GM18868 (cell line): ENCODE measurements around the gene ARHGAP24.
"Not testable (repeated sequence)": the region's sequence is repeated elsewhere in the genome, so short reads cannot be mapped to it uniquely, and the experiment has no call there.

Source experiments
- ATAC-seq: cut with Tn5 transposase; IDR thresholded peaks from one replicate; pipeline ENCODE4 v1.9.1; 2021; ENCODE audit warnings: mild to moderate bottlenecking, moderate library complexity; ENCODE audit not compliant: unreplicated experiment

The ARHGAP24 gene

DNA sequence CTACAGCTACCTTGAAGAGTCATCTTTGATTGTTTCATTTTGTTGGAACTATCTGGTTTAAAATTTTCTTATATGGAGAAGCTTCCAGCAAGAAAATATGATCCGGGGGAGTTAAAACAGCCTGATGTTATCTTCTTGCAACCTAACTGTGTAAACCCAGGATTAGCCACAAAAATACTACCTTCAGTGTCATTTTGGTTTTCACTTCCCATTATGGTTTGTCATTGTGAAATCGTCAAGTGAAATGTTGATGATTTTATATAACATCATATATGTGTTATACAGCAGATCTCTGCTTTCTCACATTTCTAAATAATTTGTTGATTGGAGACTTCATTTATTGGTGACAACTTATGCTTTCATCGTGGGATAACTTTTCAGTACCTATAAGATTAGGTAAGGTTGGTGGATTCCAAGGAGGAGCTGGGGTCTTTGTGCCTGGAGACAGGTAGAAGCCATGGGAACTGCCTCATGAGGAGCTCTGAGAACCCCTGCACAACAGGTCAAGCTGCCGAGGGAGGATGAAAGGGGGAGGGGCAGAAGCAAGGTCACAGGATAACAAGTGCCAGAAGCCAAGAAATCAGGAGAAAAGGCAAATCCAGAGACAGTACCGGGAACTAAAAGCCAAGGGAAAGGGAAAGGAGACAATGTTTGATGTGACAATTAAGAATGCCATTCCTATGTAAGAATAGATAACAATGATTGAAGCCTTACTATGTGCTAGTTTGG, 7.2 kb downstream of the ARHGAP24 start:
- peak; percentile 49 for ATAC-seq

DNA sequence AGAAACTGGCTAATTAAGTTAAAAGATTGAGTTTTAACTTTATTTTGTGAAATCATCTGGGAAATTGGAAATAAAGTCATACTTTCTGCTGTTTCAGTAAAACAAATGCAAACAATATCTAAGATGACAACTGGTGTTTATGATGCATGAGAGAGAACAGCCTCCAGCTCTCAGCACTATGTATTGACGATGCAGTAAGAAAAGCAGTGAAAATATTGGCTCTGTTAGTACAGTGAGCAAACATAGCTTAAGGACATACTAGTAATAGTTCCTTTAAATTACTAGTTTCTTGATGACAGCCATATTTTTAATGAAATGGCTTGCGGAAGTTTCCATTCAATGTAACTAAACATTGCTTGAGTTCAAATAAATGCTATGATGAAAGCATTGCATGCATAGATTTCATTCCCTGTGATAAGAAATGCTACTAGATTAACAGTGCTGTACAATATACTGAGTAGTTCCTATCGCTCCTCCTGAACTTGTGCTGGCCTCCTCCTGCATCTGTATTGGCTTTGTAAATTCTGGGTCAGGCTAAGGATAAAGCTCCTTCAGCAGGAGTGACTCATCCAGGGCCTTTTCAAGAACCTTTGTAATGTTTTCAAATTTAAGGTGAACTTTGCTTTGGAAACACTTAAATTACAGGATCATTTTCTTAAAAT, 11.6 kb downstream of the ARHGAP24 start:
- no peak for ATAC-seq

DNA sequence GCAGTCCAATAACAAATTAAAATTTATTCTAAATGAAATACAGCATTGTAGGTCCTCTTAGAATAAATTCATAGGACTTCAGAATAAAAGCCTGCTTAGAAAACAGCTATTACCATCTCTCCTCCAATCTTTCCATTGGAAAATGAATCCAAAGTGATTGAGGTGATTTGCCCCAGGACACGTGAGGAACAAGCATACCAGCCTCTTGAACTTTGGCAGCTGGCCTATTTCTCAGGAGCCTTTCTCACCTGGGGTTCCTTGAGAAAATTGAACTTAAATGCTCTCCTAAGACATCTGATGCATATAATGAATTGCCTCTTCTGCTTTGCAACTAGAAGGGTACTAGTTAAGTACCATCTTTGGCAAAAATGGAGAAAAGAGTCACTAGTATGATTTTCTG, 13.5 kb downstream of the ARHGAP24 start:
- no peak for ATAC-seq

DNA sequence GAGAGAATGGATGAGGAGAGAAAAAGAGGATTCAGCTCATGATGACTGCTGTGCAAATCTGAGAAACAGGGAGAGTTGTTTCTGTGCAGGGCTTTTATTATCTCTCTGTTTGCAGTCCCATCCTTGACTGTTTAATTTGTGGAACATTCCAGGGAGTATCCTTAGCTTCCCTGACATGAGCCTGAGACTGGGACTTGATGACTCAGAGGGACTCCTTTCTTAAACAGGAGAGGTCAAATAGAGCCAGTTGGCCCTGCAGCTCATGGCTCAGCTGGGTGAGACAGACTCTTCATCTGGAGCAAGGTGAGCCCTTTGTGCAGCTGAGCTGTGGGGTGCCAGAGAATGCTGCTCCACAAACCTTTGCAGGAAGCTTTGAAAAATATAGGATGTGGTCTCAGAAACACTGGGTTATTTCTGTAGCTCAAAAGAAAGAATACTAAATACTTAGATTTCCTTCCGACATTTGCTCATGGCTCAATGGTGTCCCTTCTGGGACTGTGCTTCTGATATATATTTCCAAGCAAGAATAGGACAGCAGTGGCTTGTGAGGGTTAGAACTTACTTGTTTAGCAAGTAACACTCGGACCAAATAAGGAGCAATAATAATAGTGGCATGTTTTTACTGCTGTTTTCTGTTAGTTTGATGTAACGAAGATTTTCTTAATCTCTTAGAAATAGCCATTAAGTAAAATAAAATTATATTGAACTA, 14.5 kb downstream of the ARHGAP24 start:
- ATAC-seq: no peak

DNA sequence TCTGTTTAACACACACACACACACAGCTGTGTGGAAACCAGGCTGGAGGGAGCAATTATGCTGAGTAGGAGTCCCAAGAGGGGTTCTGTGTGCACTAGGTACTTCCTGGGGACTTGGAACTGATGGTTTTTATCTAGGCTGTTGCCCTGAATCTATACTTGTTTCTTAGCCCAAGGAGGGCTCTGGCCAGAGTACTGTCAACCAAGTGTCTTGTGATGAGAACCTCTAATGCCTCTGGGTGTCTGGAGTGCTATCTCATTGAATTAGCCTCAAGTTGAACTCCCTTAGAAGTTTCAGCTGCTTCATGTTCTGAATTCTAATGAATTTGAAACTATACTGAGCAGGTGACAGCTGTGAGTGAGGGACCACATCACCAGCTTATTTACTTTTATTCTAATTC, 16.6 kb downstream of the ARHGAP24 start:
- peak; percentile 93 for ATAC-seq

DNA sequence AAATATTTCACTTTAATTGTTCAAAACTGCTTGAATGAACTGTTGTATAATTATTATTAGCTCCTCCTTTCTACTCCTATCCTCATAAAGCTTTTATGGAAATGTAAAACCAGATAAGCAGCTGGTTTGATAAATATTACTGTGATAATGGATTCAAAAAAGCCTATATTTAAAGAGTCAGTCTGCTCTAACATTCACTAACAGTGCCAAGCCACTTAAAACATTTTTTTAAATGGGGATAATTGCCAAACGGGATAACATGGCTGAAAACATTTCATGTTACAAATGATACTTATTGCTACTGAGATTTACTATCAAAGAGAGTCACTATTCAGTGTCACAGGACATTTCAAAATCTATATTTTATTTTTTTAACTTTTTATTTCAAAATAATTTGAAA, 17.4 kb downstream of the ARHGAP24 start:
- ATAC-seq: no peak

DNA sequence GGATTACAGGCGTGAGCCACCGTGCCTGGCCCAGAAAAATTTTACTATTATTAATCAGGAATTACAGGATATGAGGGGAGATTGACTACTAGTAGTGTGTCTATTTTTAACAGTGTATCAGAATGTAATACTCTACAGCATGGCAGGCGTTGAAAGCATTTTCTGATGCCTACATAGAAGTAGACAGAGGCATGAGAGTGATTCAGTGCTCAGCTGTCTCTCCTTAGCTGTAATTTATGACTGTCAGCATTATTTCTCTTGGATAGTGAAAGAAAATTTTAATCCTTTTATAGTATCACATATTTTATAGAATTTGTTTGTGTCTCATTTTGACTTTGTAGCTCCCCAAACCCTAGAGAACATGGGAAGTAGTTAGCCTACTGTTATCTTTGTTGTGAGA, 20.7 kb downstream of the ARHGAP24 start:
- ATAC-seq: no peak

DNA sequence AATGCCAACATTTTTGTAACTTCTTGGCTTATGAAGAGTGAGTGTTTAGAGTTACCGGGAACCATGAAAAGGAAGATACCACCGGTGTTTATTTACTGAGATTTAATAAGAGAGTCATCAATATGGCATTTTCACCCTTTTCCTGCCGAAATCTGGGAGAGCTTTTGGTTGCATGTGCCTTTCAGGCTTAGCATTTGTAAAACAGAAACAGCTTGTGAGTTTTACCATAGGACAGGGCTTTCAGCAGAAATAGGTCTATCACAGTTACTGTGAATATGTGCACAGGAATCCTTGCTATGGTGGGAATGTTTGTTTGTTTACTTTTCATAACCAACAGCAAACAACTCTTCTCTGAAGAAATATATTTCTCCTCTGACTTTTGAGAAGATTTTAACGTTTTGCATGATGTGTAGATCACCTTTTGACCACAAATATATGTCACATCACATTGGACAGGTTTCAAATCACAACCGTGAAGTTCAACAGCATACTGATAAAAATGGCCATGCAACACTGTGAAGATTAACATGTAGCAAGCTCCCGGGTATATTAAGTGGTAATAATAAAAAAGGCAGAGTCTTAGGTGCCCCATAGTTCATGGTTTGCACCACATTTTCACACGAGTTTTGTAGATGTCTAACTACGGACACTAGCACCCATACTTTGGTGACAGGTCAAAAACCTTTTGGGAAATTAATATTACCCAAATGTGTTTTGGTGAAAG, 21.3 kb downstream of the ARHGAP24 start:
- no peak for ATAC-seq

DNA sequence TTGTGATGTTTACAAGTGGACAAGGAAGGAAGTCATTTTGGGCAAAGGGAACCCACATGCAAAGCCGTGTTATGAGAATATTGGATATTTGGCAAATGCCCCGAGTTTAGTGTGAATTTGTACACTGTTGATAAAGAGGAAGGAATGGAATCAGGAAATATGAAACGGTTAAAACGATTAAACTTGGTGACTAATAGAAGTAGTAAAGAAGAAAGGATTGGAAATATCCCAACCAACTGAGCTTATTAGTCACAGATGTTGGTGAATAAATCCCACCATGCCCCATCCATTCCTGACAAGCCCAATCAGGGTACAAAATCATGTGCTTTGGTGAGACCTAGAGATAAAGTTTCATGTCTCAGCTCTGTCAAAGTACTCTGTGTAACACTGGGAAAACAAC, 22.0 kb downstream of the ARHGAP24 start:
- no peak for ATAC-seq

DNA sequence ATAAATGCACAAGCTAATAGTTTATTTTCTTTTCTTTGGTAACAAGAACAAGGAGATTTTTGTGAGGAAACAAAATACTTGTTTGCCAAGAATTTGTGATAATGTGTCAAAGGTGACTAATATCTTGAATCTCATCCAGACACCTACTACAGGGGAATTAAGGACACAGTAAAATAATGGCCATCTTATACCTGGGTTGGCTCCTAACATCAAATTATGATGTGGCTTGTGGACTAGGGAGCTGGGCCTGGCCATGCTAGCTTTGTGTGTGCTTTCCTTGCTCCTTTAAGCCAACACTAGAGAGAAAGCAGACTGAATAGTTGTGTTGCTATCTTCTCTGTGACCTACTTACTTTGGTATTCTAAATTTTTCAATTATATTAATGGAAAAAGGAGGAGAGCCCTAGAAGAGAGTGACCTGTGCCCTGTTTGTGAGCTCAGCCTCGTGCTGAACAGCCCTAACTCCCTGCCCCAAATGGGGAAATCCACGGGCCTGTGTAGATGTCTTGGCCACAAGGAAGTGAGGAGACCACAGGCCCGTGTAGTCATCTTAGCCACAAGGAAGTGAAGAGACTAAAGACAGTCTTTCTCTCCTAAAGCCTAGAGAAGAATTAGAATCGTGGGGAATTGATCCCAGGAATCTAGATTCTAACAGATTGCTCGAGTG, 23.3 kb downstream of the ARHGAP24 start:
- ATAC-seq: peak; percentile 100

DNA sequence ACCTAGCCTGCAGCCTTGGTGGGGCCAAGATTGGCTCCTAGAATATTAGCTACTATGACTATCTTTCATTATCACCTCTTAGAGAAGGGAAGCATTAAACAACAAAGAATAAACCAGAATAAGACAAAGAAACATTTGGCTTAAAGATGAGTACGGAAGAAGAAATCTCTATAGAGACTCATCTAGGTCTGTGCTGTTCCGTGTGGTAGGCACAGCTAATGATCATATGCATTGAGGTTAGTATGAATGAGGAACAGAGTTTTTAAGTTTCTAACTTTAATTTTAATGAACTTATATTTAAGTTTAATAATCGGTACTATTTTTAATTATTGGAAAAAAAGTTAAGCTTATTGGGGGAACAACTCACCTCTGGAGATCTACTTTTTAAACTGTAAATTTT, 24.6 kb downstream of the ARHGAP24 start:
- ATAC-seq: no peak

DNA sequence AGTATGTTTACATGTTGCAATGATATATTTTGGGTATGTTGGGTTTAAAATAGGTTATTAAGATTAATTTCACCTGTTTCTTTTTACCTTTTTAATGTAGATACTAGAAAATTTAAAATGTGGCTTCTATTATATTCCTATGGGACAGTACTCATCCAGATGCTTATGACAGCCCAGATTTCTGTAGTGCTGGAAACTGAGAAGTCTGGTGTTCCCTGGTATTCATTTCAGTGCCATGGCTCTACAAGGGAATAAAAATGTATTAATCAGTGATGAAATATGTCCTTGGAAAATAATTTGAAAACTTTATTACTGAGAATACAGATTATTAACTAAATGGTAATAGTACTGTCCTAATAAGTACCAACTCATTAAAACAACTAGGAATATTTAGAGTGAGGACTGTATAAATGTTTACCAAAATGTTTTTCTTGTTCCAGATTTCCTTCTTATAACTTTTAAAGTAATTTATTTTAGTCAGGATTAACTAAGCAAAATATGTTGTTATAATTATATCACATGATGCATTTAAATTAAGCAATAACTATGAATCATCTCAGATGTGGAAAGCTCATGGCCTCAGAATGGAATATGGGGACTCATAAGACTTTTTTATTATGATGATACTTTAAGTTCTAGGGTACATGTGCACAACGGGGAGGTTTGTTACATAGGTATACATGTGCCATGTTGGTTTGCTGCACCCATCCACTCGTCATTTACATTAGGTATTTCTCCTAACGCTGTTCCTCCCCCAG, 25.3 kb downstream of the ARHGAP24 start:
- ATAC-seq: no peak

DNA sequence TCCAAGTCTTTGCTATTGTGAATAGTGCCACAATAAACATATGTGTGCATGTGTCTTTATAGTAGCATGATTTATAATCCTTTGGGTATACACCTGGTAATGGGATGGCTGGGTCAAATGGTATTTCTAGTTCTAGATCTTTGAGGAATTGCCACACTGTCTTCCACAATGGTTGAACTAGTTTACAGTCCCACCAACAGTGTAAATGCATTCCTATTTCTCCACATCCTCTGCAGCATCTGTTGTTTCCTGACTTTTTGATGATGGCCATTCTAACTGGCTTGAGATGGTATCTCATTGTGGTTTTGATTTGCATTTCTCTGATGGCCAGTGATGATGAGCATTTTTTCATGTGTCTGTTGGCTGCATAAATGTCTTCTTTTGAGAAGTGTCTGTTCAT, 26.2 kb downstream of the ARHGAP24 start:
- ATAC-seq: not testable (repeated sequence)

DNA sequence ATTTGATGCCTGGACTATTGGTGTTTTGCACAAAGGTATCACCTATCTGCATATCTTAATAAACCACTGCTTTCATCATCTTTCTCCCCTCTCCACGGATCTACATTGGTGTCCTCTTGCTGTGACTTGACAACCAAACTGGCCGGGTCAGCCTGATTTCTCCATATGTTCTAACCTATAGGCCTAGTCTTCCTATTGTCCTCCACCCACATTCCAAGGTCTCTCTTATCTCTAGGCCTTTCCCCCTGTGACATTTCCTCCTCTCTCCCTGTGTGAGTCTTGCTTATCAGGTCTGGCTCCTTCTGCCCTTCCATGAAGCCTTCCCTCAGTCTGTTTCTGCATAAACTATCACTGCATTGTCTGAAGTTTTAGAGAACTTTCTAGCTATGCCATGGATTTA, 33.7 kb downstream of the ARHGAP24 start:
- no peak for ATAC-seq

DNA sequence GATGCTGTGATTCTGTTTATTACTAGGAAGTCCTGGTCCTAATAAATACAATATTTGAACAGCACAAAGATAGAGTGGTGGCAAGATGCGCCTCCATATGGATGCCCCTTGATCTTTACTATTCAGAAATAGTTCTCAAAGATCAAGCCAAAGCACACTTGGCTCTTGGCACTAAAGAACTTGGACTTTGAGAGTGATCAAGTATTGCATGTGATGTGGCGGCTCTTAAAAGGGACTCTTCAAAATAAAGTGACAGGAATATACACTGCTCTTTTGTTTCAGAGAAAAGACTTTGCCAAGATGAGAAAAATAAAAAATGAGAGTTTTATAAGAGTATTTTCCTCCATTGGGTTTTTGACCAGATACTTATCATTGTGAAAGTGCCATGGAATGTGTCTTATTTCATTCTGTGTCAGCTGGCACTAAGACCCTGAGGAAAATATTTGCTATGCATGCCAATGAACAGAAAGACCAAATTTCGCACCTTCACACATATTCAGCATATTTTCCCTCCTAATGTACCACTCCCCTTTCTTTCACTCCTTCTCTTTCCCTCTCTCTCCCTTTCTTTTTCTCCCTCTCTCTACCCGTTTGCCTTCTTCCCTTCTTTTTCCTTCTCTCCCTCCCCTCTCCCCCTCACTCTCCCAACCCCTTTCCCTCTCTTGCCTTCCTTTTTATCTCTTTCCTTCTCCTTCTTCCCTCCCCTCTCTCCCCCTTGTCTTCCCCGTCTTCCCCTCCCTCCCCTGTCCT, 35.1 kb downstream of the ARHGAP24 start:
- no peak for ATAC-seq

DNA sequence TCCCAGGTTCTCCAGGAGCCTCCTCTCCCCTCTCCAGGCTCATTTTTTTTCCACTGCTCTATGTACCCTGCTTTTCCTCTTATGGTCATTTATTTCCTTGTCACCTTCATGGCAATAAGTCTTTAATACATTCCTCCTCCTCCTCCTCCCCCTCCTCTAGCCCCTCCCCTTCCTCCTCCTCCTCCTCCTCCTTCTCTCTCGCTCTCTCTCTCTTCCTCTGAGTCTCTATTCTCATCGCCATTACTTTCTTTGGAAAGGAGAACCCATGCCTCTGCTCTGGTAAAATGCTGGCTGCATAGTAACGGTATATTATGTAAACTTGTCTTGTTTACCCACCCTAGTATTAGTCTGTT, 35.7 kb downstream of the ARHGAP24 start:
- no peak for ATAC-seq

DNA sequence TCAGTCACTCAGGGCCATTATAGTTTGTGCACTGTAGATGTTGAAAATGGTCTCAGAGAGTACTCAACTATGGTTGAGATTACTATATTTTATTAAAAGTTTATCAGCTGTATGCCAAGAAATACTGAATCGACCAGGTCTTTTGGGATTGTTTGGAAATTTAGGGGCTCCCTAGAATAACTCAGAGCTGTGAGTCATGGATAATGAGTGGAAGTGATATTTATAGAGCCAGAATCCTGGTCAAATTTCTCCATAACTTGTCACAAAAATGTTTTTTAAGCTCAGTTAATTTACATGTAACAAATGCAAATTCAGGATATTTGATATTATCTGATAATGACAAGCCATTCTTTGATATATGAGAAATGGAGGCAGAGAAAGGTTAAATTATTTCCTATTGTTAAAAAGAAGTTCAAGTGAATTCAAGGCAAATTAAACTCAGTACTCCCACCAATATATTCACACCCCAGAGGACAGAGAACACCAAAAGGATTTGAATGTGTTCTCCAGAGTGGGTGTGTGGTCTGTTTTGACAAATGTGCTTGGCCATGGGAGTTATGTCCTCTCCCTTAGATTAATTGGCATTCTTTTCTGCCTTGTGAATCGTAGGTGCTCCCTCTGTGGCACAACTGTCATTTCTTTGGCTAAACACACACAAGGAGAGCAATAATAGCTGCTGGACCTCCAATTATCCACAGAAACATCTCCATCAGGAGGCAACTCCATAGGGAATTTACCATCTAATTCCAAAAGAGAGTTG, 37.7 kb downstream of the ARHGAP24 start:
- no peak for ATAC-seq

DNA sequence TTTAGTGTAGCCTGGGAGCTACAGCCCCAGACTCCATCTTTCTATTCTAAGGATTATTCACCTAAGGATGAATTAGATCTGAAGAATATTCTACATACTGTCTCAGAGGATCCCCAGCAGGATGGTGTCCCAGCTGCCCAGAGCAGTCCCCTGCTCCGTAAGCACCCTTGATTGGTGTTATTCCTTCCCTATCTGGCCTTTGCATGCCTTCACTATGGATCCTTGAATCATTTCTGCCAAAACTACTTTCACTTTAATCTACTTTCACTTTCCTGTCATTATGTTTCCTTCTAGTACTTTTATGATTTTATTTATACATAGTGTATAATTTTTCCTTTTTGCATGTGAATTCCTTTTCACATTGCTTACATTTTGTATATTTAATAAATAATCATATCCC, 39.2 kb downstream of the ARHGAP24 start:
- ATAC-seq: peak; percentile 57

DNA sequence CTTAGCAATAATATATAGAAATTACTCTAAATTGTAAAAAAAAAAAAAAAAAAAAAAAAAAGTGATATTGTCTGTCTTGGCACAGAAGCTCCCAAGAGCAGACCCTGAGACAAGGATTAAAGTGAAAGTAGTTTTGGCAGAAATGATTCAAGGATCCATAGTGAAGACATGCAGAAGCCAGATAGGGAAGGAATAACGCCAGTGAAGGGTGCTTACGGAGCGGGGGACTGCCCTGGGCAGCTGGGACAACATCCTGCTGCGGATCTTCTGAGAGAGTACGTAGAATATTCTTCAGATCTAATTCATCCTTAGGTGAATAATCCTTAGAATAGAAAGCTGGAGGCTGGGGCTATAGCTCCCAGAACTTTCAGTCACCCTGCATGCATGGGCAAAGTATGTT, 39.8 kb downstream of the ARHGAP24 start:
- no peak for ATAC-seq
